ENCODE data around the gene STK32B. TPM values are rescaled to one million over a fixed set of nuclear protein-coding genes. Genes with fewer than 3 reads are reported as not detected.

Gene STK32B
- total RNA-seq, 1 experiment from 2014 or later: 1.1 TPM

- ChIA-PET POLR2A (ENCODE audit: unreplicated experiment) (no interaction called here), CTCF (no interaction called here)
- H3K9me2 ChIP-seq (replicated peaks; ENCODE audit: low read length): no peaks in the 10 kb centered on the region
- no peaks in the 10 kb centered on the region for H4K20me1 ChIP-seq (ENCODE audit: low read length)
- no peak overlapping the region for H3K27ac ChIP-seq (ENCODE audit: low read length)
- H3K79me2 ChIP-seq (ENCODE audit: low read length): no peaks in the 10 kb centered on the region
- H3K27me3 ChIP-seq (ENCODE audit: low read length): no peaks in the 10 kb centered on the region
- BruUV-seq (replicated peaks): no TSS peak
- DNase-seq (no peak), ATAC-seq (no peak)
- H3K9ac ChIP-seq (ENCODE audit: low read length): no peak overlapping the region
- no peaks in the 10 kb centered on the region for H3F3A ChIP-seq (ENCODE audit: low read length, unreplicated experiment)
- no peak for TF ChIP-seq CTCF (conservative IDR thresholded peaks at IDR 0.05; ENCODE audit: low read depth, low read length)
- TF ChIP-seq EZH2 (IDR thresholded peaks at IDR 0.05; ENCODE audit: low read length, unreplicated experiment): no peak
- no peak for TF ChIP-seq EZH2phosphoT487 (IDR thresholded peaks at IDR 0.05; ENCODE audit: borderline replicate concordance, low read length)
- intact Hi-C loops (cut with micrococcal nuclease): no loop called here
- H3K4me1 ChIP-seq (ENCODE audit: insufficient read depth, low read length): no peaks in the 10 kb centered on the region
- 0 out of 2 replicates have a peak, but pooled peaks cover 3% of the 10 kb centered on the region for H3K9me3 ChIP-seq (ENCODE audit: low read length)
- H3K4me3 ChIP-seq (ENCODE audit: low read length): no peak overlapping the region
- H2AFZ ChIP-seq (ENCODE audit: low read length): no peak overlapping the region
- no peaks in the 10 kb centered on the region for H3K36me3 ChIP-seq (ENCODE audit: low read depth, low read length)
- H3K4me2 ChIP-seq (ENCODE audit: low read length): no peak overlapping the region
Measured at GRCh38 chr4:5144384-5144783, 93.1 kb downstream of the STK32B start.

GRCh38 chr4:5146248-5146647 is 95.0 kb downstream of the STK32B start:
- no peak for TF ChIP-seq EZH2phosphoT487 (IDR thresholded peaks at IDR 0.05; ENCODE audit: borderline replicate concordance, low read length)
- no peak for TF ChIP-seq CTCF (conservative IDR thresholded peaks at IDR 0.05; ENCODE audit: low read depth, low read length)
- no peak for TF ChIP-seq EZH2 (IDR thresholded peaks at IDR 0.05; ENCODE audit: low read length, unreplicated experiment)
- no peaks in the 10 kb centered on the region for H4K20me1 ChIP-seq (ENCODE audit: low read length)
- H2AFZ ChIP-seq (ENCODE audit: low read length): no peak overlapping the region
- BruUV-seq (replicated peaks): no TSS peak
- H3K79me2 ChIP-seq (ENCODE audit: low read length): no peaks in the 10 kb centered on the region
- no peak overlapping the region for H3K9ac ChIP-seq (ENCODE audit: low read length)
- no peaks in the 10 kb centered on the region for H3F3A ChIP-seq (ENCODE audit: low read length, unreplicated experiment)
- no peak overlapping the region for H3K4me2 ChIP-seq (ENCODE audit: low read length)
- ATAC-seq (no peak), DNase-seq (no peak)
- H3K4me3 ChIP-seq (ENCODE audit: low read length): no peak overlapping the region
- no peaks in the 10 kb centered on the region for H3K36me3 ChIP-seq (ENCODE audit: low read depth, low read length)
- ChIA-PET POLR2A (ENCODE audit: unreplicated experiment) (no interaction called here), CTCF (no interaction called here)
- H3K27me3 ChIP-seq (ENCODE audit: low read length): no peaks in the 10 kb centered on the region
- no peak overlapping the region for H3K27ac ChIP-seq (ENCODE audit: low read length)
- intact Hi-C loops (cut with micrococcal nuclease): no loop called here
- H3K9me2 ChIP-seq (replicated peaks; ENCODE audit: low read length): no peaks in the 10 kb centered on the region
- H3K4me1 ChIP-seq (ENCODE audit: insufficient read depth, low read length): no peaks in the 10 kb centered on the region
- H3K9me3 ChIP-seq (ENCODE audit: low read length): 0 out of 2 replicates have a peak, but pooled peaks cover 3% of the 10 kb centered on the region

DNA sequence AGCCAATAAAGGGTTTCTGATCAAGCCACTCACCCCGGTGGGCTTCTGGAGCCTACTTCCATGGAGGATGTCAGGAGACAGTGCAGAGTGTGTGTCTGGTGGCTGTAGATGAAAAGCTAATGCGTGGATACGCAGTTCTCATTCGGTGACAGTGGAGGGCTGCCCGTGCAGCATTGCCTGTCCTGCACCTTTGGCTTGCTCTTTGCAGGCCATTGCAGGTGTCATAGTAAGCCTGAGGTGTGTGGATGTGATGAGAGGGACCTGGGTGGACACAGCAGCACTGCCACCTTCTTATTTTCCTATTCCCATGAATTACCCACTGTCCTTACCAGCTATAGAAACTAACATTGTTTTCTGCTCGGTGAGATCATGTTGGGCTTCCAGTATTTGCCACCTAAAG is 101.2 kb downstream of the STK32B start:
- Histone ChIP-seq H3K27me3 (ENCODE audit: low read length) (no peaks in the 10 kb centered on the region), H3K27ac (ENCODE audit: low read length) (no peak overlapping the region), H3K4me1 (ENCODE audit: insufficient read depth, low read length) (no peaks in the 10 kb centered on the region), H3F3A (ENCODE audit: low read length, unreplicated experiment) (no peaks in the 10 kb centered on the region), H3K9me2 (replicated peaks; ENCODE audit: low read length) (no peaks in the 10 kb centered on the region), H4K20me1 (ENCODE audit: low read length) (no peaks in the 10 kb centered on the region), H3K36me3 (ENCODE audit: low read depth, low read length) (no peaks in the 10 kb centered on the region), H3K9me3 (ENCODE audit: low read length) (no peaks in the 10 kb centered on the region), H3K79me2 (ENCODE audit: low read length) (no peaks in the 10 kb centered on the region), H3K4me2 (ENCODE audit: low read length) (no peak overlapping the region), H2AFZ (ENCODE audit: low read length) (no peak overlapping the region), H3K4me3 (ENCODE audit: low read length) (no peak overlapping the region), H3K9ac (ENCODE audit: low read length) (no peak overlapping the region)
- DNase-seq: no peak
- ATAC-seq: no peak
- ChIA-PET POLR2A (ENCODE audit: unreplicated experiment) (no interaction called here), CTCF (no interaction called here)
- intact Hi-C loops (cut with micrococcal nuclease): no loop called here
- TF ChIP-seq CTCF (conservative IDR thresholded peaks at IDR 0.05; ENCODE audit: low read depth, low read length): no peak
- TF ChIP-seq EZH2 (IDR thresholded peaks at IDR 0.05; ENCODE audit: low read length, unreplicated experiment): no peak
- no peak for TF ChIP-seq EZH2phosphoT487 (IDR thresholded peaks at IDR 0.05; ENCODE audit: borderline replicate concordance, low read length)
- no TSS peak for BruUV-seq (replicated peaks)
